ENCODE data around the gene INO80D. TPM values are rescaled to one million over a fixed set of nuclear protein-coding genes. Genes with fewer than 3 reads are reported as not detected.

Gene INO80D
- total RNA-seq, 1 experiment from 2014 or later: 9.0 TPM

DNA sequence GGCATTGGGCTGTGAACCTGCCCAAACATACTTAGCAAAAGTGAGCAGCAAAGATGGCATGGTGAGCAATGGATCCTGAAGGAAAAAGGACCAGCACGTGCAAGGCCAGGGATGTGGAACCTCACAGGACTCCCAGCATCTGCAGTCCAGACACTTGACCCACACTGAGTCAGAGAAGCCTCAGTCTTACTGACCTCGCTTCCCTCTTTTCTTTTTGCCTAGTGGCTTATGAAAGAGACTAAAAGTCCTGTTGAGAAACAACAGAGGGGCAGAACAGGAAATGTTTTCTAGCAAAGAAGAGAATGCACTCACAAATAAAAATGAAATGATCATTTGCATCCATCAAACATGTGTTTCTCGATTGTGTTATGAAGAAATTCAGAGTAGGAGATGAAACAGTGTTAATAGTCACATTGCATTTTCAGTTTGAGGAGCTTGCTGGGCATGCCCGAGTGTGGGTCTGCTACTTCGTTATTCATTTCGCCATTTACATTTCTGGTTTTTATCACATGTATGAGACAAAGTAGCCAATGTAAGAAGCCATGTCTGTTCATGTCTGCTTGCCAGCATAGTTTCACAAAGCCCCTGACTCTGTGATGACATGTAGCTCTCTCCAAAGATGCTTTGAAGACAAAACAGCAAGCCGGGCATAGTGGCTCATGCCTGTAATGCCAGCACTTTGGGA lies 118.4 kb downstream of the INO80D start:
- H3K36me3 ChIP-seq (replicated peaks; ENCODE audit: control insufficient read depth, insufficient read depth, low read length): no peaks in the 10 kb centered on the region
- H3K27me3 ChIP-seq (ENCODE audit: control insufficient read depth, insufficient read depth, low read length): no peaks in the 10 kb centered on the region
- DNase-seq: no peak
- no peak overlapping the region for H3K4me3 ChIP-seq (ENCODE audit: insufficient read depth, low read depth, low read length)

DNA sequence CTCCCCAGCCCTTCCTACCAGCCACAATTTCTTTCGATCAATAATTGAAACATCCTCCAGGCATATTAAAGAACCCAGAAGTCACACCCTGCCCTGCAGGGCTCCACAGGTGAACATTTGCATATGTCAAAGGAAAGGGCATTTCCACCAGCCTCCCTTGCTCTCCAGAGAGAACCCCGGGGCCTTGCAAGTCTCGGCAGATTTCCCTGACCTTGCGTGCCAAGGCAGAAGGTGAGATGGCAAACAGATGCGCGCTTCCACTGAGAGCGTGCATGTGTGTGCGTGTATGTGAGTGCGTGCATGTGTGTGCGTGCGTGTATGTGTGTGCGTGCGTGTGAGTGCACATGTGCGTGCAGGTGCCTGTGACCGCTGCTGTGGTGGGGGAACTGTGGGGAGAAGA lies 120.3 kb downstream of the INO80D start:
- no peaks in the 10 kb centered on the region for H3K27me3 ChIP-seq (ENCODE audit: control insufficient read depth, insufficient read depth, low read length)
- no peaks in the 10 kb centered on the region for H3K36me3 ChIP-seq (replicated peaks; ENCODE audit: control insufficient read depth, insufficient read depth, low read length)
- H3K4me3 ChIP-seq (ENCODE audit: insufficient read depth, low read depth, low read length): no peak overlapping the region
- DNase-seq: no peak

DNA sequence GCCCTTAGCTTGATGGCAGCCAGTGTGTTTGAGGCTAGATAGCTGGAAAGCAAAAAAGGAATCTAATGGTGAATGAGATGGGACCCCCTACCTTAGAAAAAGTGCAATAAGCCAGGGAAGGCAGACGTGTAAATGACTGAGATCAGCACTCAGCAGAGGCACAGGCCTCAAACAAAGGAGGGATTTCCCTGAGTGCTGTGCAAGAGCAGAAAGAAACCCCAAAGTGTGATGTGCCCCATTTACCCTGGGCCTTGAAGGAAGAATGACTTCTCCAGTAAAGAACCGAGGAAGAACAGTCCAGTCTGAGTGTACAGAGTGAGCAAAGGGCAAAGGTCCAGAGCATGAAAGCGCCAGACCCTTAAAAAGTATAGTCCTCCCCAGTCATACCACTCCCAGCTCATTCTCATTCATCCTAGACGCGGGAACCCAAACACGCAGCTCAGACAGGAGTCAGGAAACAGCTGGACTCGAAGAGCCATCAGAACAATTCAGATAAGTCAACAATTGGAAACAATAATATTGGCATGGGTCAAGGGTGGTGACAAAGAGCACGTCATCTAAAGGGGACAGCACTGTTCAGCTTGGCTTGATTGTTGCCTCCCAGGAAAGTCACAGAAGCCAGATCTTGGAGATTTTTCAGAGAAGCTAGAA lies 121.7 kb downstream of the INO80D start:
- Histone ChIP-seq H3K4me3 (ENCODE audit: insufficient read depth, low read depth, low read length) (no peak overlapping the region), H3K27me3 (ENCODE audit: control insufficient read depth, insufficient read depth, low read length) (no peaks in the 10 kb centered on the region), H3K36me3 (replicated peaks; ENCODE audit: control insufficient read depth, insufficient read depth, low read length) (no peaks in the 10 kb centered on the region)
- DNase-seq: no peak

DNA sequence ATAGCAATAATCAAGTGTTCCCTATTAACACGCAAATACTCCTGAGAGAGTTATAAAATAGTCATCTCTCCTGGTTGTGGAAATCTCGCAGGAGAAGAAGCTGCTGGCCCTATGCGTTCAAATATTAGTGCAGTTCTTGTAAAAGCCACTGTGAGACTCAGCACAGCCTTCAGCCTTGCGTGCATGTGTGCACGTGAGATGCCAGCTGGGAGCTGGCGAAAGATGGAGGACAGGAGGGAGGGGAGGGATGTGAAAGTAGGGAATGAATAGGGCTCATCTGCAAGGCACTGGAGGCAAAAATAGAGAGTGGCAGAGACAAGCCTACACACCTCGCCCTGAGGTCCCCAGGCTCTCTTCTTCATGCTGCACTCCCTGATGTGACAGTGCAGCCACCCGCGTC lies 126.5 kb downstream of the INO80D start:
- H3K4me3 ChIP-seq (ENCODE audit: insufficient read depth, low read depth, low read length): no peak overlapping the region
- no peak for DNase-seq
- no peaks in the 10 kb centered on the region for H3K36me3 ChIP-seq (replicated peaks; ENCODE audit: control insufficient read depth, insufficient read depth, low read length)
- H3K27me3 ChIP-seq (ENCODE audit: control insufficient read depth, insufficient read depth, low read length): no peaks in the 10 kb centered on the region

DNA sequence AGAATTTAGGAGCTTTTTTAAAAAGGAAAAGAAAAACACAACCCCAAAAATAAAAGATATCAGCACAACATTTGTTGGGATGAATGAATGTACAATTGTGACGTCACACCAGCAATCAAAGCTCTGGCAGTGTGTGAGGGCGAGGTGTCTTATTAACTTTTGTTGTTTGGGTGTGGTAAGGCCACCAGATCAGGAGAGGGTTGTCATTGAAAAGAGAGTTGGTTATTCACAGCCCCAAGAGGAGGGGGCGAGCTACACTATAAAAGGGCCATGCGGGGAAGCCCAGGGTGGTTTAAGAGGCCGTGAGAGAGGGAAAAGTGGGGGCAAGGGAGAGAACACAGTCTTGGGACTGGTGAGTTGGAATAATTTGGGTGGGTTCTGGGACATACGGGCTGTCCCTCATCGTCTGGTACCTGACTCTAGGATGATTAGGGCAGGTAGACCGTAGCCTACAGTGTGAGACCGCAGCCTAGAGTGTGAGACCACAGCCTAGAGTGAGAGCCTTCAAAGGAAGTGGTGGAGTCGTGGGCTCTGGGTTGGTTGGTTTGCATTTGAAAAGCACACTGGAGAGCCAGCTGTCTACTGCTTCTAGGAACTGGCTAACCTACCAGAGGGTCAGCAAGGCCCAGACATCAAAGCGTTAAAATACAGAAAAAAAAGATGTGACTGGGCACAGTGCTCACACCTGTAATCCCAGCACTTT lies 128.4 kb downstream of the INO80D start:
- H3K27me3 ChIP-seq (ENCODE audit: control insufficient read depth, insufficient read depth, low read length): no peaks in the 10 kb centered on the region
- peak; percentile 60 for DNase-seq
- no peaks in the 10 kb centered on the region for H3K36me3 ChIP-seq (replicated peaks; ENCODE audit: control insufficient read depth, insufficient read depth, low read length)
- H3K4me3 ChIP-seq (ENCODE audit: insufficient read depth, low read depth, low read length): no peak overlapping the region

DNA sequence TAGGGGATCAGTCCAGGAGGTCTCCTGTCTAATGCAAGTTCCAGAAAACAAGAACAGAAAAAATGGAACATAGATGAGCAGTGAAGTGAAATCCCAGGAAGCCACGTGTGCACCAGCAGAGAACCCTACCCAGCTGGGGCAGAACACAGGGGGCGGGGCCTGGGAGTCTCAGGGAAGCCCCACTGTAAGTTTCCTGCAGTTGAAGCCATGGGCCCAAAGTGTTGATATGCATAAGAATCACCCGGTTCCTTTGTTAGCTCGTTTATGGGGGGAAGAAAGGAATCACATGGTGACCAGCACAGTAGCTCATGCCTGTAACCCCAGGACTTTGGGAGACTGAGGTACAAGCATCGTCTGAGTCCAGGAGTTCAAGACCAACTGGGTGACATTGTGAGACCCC lies 131.3 kb downstream of the INO80D start:
- DNase-seq: peak; percentile 76
- H3K4me3 ChIP-seq (ENCODE audit: insufficient read depth, low read depth, low read length): no peak overlapping the region
- no peaks in the 10 kb centered on the region for H3K36me3 ChIP-seq (replicated peaks; ENCODE audit: control insufficient read depth, insufficient read depth, low read length)
- no peaks in the 10 kb centered on the region for H3K27me3 ChIP-seq (ENCODE audit: control insufficient read depth, insufficient read depth, low read length)

DNA sequence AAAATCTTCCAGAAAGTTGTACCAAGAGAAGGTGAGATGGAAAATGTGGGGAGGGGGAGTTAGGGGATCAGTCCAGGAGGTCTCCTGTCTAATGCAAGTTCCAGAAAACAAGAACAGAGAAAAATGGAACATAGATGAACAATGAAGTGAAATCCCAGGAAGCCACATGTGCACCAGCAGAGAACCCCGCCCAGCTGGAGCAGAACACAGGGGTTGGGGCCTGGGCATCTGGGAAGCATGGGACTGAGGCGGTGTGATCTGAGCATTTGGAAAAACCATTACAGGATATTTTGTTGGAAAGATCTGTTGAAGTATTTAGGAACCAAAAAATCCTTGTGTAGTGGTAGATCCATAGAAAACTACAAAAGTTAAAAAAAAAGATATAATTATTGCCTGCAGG lies 133.7 kb downstream of the INO80D start:
- no peaks in the 10 kb centered on the region for H3K27me3 ChIP-seq (ENCODE audit: control insufficient read depth, insufficient read depth, low read length)
- H3K36me3 ChIP-seq (replicated peaks; ENCODE audit: control insufficient read depth, insufficient read depth, low read length): no peaks in the 10 kb centered on the region
- no peak overlapping the region for H3K4me3 ChIP-seq (ENCODE audit: insufficient read depth, low read depth, low read length)
- no peak for DNase-seq

DNA sequence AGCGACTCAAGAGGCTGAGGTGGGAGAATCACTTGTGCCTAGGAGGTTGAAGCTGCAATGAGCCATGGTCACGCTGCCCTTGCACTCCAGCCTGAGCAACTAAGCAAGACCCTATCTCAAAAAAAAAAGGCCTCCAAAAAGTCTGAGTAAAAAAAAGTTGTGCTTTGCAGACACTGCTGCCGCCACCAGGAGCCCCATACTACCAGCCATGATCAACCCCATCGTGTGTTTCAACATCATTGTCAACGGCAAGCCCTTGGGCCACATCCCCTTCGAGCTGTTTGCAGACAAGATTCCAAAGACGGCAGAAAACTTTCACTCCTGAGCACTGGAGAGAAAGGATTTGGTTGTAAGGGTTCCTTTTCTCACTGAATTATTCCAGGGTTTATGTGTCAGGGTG lies 137.1 kb downstream of the INO80D start:
- H3K4me3 ChIP-seq (ENCODE audit: insufficient read depth, low read depth, low read length): no peak overlapping the region
- no peaks in the 10 kb centered on the region for H3K27me3 ChIP-seq (ENCODE audit: control insufficient read depth, insufficient read depth, low read length)
- H3K36me3 ChIP-seq (replicated peaks; ENCODE audit: control insufficient read depth, insufficient read depth, low read length): no peaks in the 10 kb centered on the region
- no peak for DNase-seq

DNA sequence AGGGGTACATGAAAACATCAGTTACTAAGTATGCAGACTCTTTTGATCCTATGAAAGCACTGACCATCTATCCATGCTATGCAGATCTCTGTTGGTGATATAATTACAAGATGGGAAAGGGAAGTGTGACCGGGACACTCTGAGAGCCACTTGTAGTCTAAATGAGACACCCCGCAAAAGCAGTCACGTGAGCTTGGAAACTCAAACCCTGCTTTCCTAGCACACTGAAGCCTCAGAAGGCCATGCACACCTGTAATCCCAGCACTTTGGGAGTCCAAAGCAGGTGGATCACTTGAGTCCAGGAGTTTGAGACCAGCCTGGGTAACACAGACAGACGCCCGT lies 137.5 kb downstream of the INO80D start:
- no peaks in the 10 kb centered on the region for H3K27me3 ChIP-seq (ENCODE audit: control insufficient read depth, insufficient read depth, low read length)
- H3K4me3 ChIP-seq (ENCODE audit: insufficient read depth, low read depth, low read length): no peak overlapping the region
- no peaks in the 10 kb centered on the region for H3K36me3 ChIP-seq (replicated peaks; ENCODE audit: control insufficient read depth, insufficient read depth, low read length)
- no peak for DNase-seq

DNA sequence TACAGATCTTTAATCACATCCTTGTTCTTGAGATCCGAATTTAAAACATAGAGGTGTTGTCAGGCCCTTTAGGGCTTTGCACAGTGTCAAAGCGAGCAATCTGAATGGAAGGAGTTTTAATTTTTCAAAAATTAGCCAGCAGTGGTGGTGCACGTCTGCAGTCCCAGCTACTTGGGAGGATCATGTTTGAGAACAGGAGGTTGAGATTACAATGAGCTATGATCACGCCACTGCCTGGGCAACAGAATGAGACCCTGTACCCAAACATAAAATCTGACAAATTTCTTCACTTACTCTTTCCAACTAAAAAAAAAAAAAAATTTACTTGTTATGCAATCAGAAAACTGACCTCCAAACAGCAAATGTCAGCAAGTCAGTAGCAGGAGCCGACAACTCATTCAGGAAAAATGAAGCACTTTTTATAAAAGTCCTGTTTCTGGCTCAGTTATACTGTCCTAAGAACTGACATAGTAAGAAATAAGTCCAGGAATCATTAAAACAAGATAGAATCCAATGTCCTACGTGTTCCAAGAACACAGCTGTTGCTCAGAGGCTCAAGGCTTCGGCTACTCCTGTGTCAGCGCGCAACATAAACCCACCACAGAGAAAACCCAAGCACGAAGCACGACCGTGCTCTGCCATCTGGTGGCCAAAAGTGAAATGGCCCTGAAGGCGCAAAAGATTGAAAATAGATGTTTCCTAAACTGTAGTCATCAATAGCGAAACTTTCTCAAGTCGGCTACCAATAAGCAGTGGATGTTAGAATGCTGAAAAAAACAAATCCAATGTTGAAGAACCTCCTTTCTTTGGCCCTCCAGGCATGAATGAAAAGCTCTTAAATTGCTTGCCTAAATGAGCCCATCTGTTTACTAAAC lies 138.1 kb downstream of the INO80D start:
- Histone ChIP-seq H3K27me3 (ENCODE audit: control insufficient read depth, insufficient read depth, low read length) (no peaks in the 10 kb centered on the region), H3K4me3 (ENCODE audit: insufficient read depth, low read depth, low read length) (no peak overlapping the region), H3K36me3 (replicated peaks; ENCODE audit: control insufficient read depth, insufficient read depth, low read length) (no peaks in the 10 kb centered on the region)
- peak; percentile 83 for DNase-seq

DNA sequence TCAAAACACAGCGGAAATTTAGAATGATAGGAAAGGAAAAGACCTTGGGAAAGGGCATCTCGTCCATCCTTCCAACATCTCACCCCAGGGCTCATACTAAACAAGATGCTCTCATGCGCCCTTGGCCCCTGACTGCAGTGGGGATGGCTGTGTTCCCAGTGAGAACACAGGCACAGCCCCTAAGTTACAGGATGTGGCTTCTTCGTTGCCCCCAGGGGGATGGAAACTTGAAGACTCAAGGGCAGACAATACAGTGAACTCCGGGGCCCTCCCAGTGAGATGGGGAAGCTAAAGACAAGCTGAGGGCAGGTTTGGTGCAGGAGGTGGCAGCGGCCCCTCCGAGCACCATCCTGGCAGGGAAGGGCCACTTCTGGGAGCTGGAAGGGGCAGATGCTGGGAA lies 139.7 kb downstream of the INO80D start:
- Histone ChIP-seq H3K27me3 (ENCODE audit: control insufficient read depth, insufficient read depth, low read length) (no peaks in the 10 kb centered on the region), H3K36me3 (replicated peaks; ENCODE audit: control insufficient read depth, insufficient read depth, low read length) (no peaks in the 10 kb centered on the region), H3K4me3 (ENCODE audit: insufficient read depth, low read depth, low read length) (no peak overlapping the region)
- DNase-seq: no peak

Other genes with a start within 250 kb of the INO80D start
- gene NDUFS1, start 73.3 kb upstream of the INO80D start, total RNA-seq (2014; rRNA removed; shearing (Covaris generic)): 93.7 and 115 TPM in 2 replicates
- gene EEF1B2, start 73.7 kb upstream of the INO80D start, total RNA-seq (2014; rRNA removed; shearing (Covaris generic)): 503 and 686 TPM in 2 replicates
- gene ZDBF2, start 188.5 kb upstream of the INO80D start, total RNA-seq (2014; rRNA removed; shearing (Covaris generic)): 10.1 and 17.2 TPM in 2 replicates